Endodermal cell (in vitro differentiated cells): ENCODE data around the gene CMTM4. TPM values are rescaled to one million over a fixed set of nuclear protein-coding genes. Genes with fewer than 3 reads are reported as not detected.

Source experiments
- DNase-seq: peaks from one replicate; pipeline ENCODE4 v3.0.0-alpha.2; 2017
- H3K27ac ChIP-seq: 2 replicates; pipeline ENCODE4 v1.5.1; 2013; ENCODE audit warnings: mild to moderate bottlenecking, low read depth, low read length, moderate library complexity
- H3K27me3 ChIP-seq: 2 replicates; pipeline ENCODE4 v1.6.1; 2013; ENCODE audit warnings: mild to moderate bottlenecking, low read length, moderate library complexity; ENCODE audit not compliant: insufficient read depth, control insufficient read depth, poor library complexity, severe bottlenecking
- H3K36me3 ChIP-seq: 2 replicates; pipeline ENCODE4 v1.7.0; 2013; ENCODE audit warnings: mild to moderate bottlenecking, low read length, moderate library complexity; ENCODE audit not compliant: control insufficient read depth, insufficient read depth
- H3K4me1 ChIP-seq: one replicate; pipeline ENCODE4 v1.7.0; 2013; ENCODE audit warnings: low read length; ENCODE audit not compliant: control insufficient read depth, insufficient read depth
- H3K4me3 ChIP-seq: 2 replicates; pipeline ENCODE4 v1.5.1; 2013; ENCODE audit warnings: mild to moderate bottlenecking, low read length, moderate library complexity
- H3K9ac ChIP-seq: 2 replicates; pipeline ENCODE4 v1.6.1; 2013; ENCODE audit warnings: mild to moderate bottlenecking, low read length, moderate library complexity; ENCODE audit not compliant: poor library complexity, severe bottlenecking; ENCODE audit errors: extremely low read depth
- H3K9me3 ChIP-seq: 2 replicates; pipeline ENCODE4 v1.6.1; 2013; ENCODE audit warnings: mild to moderate bottlenecking, low read length, moderate library complexity; ENCODE audit not compliant: control insufficient read depth
- H3K27ac Mint-ChIP-seq: 2 replicates; pipeline ENCODE4 v1.8.0; 2020; ENCODE audit warnings: mixed read lengths
- H3K27me3 Mint-ChIP-seq: 2 replicates; pipeline ENCODE4 v1.8.0; 2021; ENCODE audit warnings: mild to moderate bottlenecking, mixed read lengths; ENCODE audit not compliant: insufficient read depth
- H3K36me3 Mint-ChIP-seq: 2 replicates; pipeline ENCODE4 v1.8.0; 2020; ENCODE audit warnings: low read depth, mixed read lengths
- H3K4me1 Mint-ChIP-seq: 2 replicates; pipeline ENCODE4 v1.8.0; 2020; ENCODE audit warnings: mixed read lengths
- H3K4me3 Mint-ChIP-seq: 2 replicates; pipeline ENCODE4 v1.8.0; 2020; ENCODE audit warnings: mild to moderate bottlenecking, moderate library complexity, mixed read lengths
- H3K9me3 Mint-ChIP-seq: 2 replicates; pipeline ENCODE4 v1.8.0; 2020; ENCODE audit warnings: mild to moderate bottlenecking, mixed read lengths
- WGBS, 2 experiments: methylation state at CpG; one replicate each; pipeline versions ENCODE4 v1.1.5 to v1.1.7; 2013; ENCODE audit warnings: missing lambda C conversion rate in 2 of 2, mixed read lengths in 1 of 2; ENCODE audit not compliant: insufficient coverage in 1 of 2, insufficient read length in 1 of 2; 5-methylcytosine and 5-hydroxymethylcytosine counted together
- total RNA-seq, 2 donors: library from RNA; stranded (reverse); fragmentation: NEBNext Ultra II Directional in 1 of 2; extraction: Animal tissue kit (Norgen Biotek cat#: 25700) in 1 of 2; gene quantifications; 2 replicates in 1 of 2; 3 replicates in 1 of 2; pipeline ENCODE4 v1.2.1, GENCODE V29; 2021
- TF ChIP-seq, protein P1 (sequence below): fragments of 200-600 bp; sonication (generic); conservative IDR thresholded peaks from 2 replicates; pipeline ENCODE4 v1.5.0; 2021; ENCODE audit warnings: antibody characterized with exemption, mild to moderate bottlenecking

CMTM4 gene
- total RNA-seq, 2 donors from 2014 or later, result 68.2 to 76.2 TPM

DNA sequence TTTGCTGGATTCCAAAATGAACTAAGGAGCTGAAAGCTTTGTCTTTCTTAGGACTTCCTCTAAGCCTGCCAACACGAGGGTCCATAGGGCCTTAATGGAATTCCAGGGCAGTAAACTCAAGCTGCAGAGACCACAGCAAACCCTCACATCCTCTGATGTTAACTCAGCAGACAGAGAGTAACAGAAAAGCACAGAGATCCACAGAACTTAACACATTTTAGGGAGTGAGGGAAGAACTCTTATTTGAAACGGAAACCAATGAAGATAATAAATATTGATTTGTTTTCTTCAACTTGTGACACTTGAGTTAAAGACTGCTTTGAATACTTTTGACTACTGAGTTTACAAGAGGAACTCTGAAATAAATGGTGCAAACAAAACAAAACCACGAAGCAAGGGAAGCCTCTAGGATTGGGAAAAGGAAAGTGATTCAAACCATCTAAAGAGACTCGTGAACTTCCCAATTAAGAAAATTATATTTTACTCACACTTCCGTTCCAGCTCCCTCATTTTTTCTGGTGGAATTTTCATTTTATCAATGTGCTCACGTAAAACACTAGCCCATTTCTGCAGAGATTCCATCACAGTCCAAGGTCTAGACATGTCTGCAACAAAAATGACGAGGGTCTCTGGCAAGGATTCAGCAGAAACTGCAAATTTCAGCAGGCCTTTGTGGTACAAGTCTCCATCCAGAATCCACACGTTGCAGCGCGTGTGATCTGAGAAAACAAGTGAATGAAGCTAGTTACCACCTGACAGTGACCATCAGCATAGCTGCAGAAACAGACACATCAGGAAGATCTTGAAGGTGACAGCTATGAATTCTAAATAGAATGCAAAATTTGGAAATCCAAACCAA lies 45.6 kb upstream of the CMTM4 start:
- H3K36me3 Mint-ChIP-seq, result peaks cover 64% of the 10 kb centered on the region
- no peak for DNase-seq
- no peaks in the 10 kb centered on the region for H3K9me3 Mint-ChIP-seq
- TF ChIP-seq, protein P1, sequence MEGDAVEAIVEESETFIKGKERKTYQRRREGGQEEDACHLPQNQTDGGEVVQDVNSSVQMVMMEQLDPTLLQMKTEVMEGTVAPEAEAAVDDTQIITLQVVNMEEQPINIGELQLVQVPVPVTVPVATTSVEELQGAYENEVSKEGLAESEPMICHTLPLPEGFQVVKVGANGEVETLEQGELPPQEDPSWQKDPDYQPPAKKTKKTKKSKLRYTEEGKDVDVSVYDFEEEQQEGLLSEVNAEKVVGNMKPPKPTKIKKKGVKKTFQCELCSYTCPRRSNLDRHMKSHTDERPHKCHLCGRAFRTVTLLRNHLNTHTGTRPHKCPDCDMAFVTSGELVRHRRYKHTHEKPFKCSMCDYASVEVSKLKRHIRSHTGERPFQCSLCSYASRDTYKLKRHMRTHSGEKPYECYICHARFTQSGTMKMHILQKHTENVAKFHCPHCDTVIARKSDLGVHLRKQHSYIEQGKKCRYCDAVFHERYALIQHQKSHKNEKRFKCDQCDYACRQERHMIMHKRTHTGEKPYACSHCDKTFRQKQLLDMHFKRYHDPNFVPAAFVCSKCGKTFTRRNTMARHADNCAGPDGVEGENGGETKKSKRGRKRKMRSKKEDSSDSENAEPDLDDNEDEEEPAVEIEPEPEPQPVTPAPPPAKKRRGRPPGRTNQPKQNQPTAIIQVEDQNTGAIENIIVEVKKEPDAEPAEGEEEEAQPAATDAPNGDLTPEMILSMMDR, result no peak
- Histone ChIP-seq H3K36me3 (peaks cover 91% of the 10 kb centered on the region), H3K27me3 (no peaks in the 10 kb centered on the region), H3K9me3 (no peaks in the 10 kb centered on the region), H3K4me3 (no peak overlapping the region), H3K9ac (no peak overlapping the region), H3K4me1 (no peaks in the 10 kb centered on the region), H3K27ac (peak overlapping the region; percentile 7)
- no peak overlapping the region for H3K4me3 Mint-ChIP-seq
- 89 to 94% methylated on average over 10 of the region's 10 CpGs for WGBS, 2 experiments
- H3K27me3 Mint-ChIP-seq, result no peaks in the 10 kb centered on the region
- peak overlapping the region; percentile 13 for H3K27ac Mint-ChIP-seq
- H3K4me1 Mint-ChIP-seq, result peaks cover 5% of the 10 kb centered on the region

DNA sequence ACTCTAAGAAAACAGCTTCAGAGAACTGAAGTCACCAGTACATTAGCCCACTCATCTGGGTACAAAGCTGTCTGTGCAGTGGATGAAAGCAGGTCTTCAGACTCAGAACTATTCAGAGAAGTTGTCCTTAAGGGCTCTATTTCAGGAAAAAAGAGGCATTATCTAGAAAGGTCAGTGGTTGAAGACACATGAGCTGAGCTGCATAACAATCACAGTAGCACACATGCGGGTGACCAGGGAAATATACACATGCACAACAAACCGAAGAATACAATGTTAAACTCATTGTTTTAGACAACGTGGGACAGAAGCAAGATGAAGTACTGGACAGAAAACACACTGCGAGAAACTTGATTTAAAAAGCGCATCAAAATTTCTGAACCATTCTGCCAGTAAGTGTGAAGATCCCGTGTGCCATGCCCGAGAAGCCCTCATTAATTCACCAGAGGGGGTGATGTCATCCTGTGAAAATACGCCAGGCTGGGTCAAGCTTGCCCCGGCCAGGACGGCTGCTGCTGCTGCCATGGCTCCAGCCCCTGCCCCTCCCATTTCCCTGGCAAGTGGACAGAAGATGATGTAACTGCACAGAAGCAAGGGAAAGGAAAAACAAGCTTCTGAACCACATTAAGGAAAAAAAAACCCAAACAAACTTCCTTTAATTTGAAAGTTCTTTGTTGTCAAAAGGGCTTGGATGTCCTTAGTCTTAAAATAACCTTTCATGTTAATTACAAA lies 44.8 kb upstream of the CMTM4 start:
- no peaks in the 10 kb centered on the region for H3K27me3 ChIP-seq
- Mint-ChIP-seq H3K4me3 (no peak overlapping the region), H3K36me3 (peaks cover 65% of the 10 kb centered on the region), H3K27ac (no peak overlapping the region), H3K4me1 (peaks cover 5% of the 10 kb centered on the region), H3K27me3 (no peaks in the 10 kb centered on the region), H3K9me3 (no peaks in the 10 kb centered on the region)
- no peaks in the 10 kb centered on the region for H3K9me3 ChIP-seq
- H3K4me1 ChIP-seq, result no peaks in the 10 kb centered on the region
- TF ChIP-seq, protein P1, result no peak
- 89 to 91% methylated on average over 8 to 10 of the region's 10 CpGs for WGBS, 2 experiments
- peak overlapping the region; percentile 52 for H3K27ac ChIP-seq
- no peak for DNase-seq
- no peak overlapping the region for H3K9ac ChIP-seq
- peaks cover 91% of the 10 kb centered on the region for H3K36me3 ChIP-seq
- no peak overlapping the region for H3K4me3 ChIP-seq

DNA sequence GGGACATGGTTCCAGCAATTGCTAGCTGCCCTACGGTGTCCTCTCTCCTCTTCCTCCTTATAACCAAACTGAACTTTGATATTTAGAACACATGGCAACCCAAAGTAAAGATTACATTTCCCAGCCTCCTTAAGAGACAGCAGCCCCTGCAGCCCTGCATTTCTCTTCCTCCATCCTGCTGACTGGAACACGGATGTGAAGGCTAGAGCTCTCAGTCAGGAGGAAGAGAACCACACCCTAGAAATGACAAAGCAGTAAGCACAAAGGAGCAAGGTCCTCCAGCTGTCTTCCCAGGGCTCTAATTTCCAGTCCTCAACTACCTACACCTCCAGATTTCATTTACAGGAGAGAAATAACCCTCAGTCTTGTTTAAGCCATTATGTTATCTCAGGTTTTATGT lies 44.0 kb upstream of the CMTM4 start:
- Mint-ChIP-seq H3K27me3 (no peaks in the 10 kb centered on the region), H3K9me3 (no peaks in the 10 kb centered on the region), H3K4me3 (no peak overlapping the region), H3K27ac (peak overlapping the region; percentile 49), H3K4me1 (peaks cover 5% of the 10 kb centered on the region), H3K36me3 (peaks cover 68% of the 10 kb centered on the region)
- Histone ChIP-seq H3K9ac (no peak overlapping the region), H3K9me3 (no peaks in the 10 kb centered on the region), H3K36me3 (peaks cover 92% of the 10 kb centered on the region), H3K27ac (peak overlapping the region; percentile 52), H3K4me3 (no peak overlapping the region), H3K4me1 (no peaks in the 10 kb centered on the region), H3K27me3 (no peaks in the 10 kb centered on the region)
- 85% methylated on average over 2 of the region's 2 CpGs; no CpG with 5 or more reads in 1 of the 2 experiments for WGBS, 2 experiments
- TF ChIP-seq, protein P1, result no peak
- DNase-seq, result no peak
